MM.1S (cell line): ENCODE results near the gene ANKUB1.

Experiments
- DNase-seq: peaks from one replicate; pipeline ENCODE4 v3.0.0-alpha.2; 2015
- H2AFZ ChIP-seq: fragments of 300-600 bp; sonication (generic); 2 replicates; pipeline ENCODE4 v1.6.0; 2016; ENCODE audit warnings: antibody characterized with exemption, low read length
- H3F3A ChIP-seq: fragments of 300-600 bp; sonication (generic); 2 replicates; pipeline ENCODE4 v1.6.1; 2016; ENCODE audit warnings: mild to moderate bottlenecking, antibody characterized with exemption, low read length, moderate library complexity, mixed read lengths; ENCODE audit not compliant: insufficient read depth
- H3K27ac ChIP-seq: fragments of 300-600 bp; sonication (generic); 2 replicates; pipeline ENCODE4 v1.5.1; 2016; ENCODE audit warnings: mild to moderate bottlenecking, low read length
- H3K27me3 ChIP-seq: fragments of 300-600 bp; sonication (generic); replicated peaks from 2 replicates; pipeline ENCODE4 v1.6.0; 2016; ENCODE audit warnings: low read length; ENCODE audit not compliant: insufficient read depth
- H3K36me3 ChIP-seq: fragments of 300-600 bp; sonication (generic); replicated peaks from 2 replicates; pipeline ENCODE4 v1.6.1; 2016; ENCODE audit warnings: mild to moderate bottlenecking, low read length, mixed read lengths; ENCODE audit not compliant: insufficient read depth
- H3K4me1 ChIP-seq: fragments of 300-600 bp; sonication (generic); 2 replicates; pipeline ENCODE4 v1.6.1; 2016; ENCODE audit warnings: low read length, mixed read lengths
- H3K4me2 ChIP-seq: fragments of 300-600 bp; sonication (generic); 2 replicates; pipeline ENCODE4 v1.6.0; 2016; ENCODE audit warnings: low read depth, low read length
- H3K4me3 ChIP-seq: fragments of 300-600 bp; sonication (generic); 2 replicates; pipeline ENCODE4 v1.5.1; 2016; ENCODE audit warnings: low read length, mixed read lengths
- H3K79me2 ChIP-seq: fragments of 300-600 bp; sonication (generic); 2 replicates; pipeline ENCODE4 v1.6.1; 2016; ENCODE audit warnings: mixed run types, low read length, mixed read lengths
- H3K9ac ChIP-seq: fragments of 300-600 bp; sonication (generic); 2 replicates; pipeline ENCODE4 v1.6.1; 2016; ENCODE audit warnings: low read length, mixed read lengths
- H3K9me2 ChIP-seq: fragments of 300-600 bp; sonication (generic); replicated peaks from 2 replicates; pipeline ENCODE4 v1.6.1; 2016; ENCODE audit warnings: mild to moderate bottlenecking, low read length, mixed read lengths; ENCODE audit not compliant: insufficient read depth
- H3K9me3 ChIP-seq: fragments of 300-600 bp; sonication (generic); replicated peaks from 2 replicates; pipeline ENCODE4 v1.6.1; 2016; ENCODE audit warnings: mild to moderate bottlenecking, low read length, mixed read lengths; ENCODE audit not compliant: insufficient read depth
- H4K20me1 ChIP-seq: fragments of 300-600 bp; sonication (generic); 2 replicates; pipeline ENCODE4 v1.6.1; 2016; ENCODE audit warnings: mild to moderate bottlenecking, low read length, moderate library complexity, mixed read lengths; ENCODE audit not compliant: insufficient read depth
- CTCF ChIP-seq: fragments of 300-600 bp; sonication (generic); IDR thresholded peaks from 2 replicates; pipeline ENCODE4 v1.5.1; 2016; ENCODE audit warnings: antibody characterized with exemption, low read length, mixed read lengths
- EZH2 ChIP-seq: fragments of 300-600 bp; sonication (generic); optimal IDR thresholded peaks from 2 replicates; pipeline ENCODE3; 2017; ENCODE audit warnings: low read depth, mild to moderate bottlenecking, antibody characterized with exemption, low read length, mixed read lengths
- EZH2phosphoT487 ChIP-seq: fragments of 300-600 bp; sonication (generic); IDR thresholded peaks from 2 replicates; pipeline ENCODE4 v1.6.1; 2018; ENCODE audit warnings: antibody characterized with exemption, low read length

Gene ANKUB1

GRCh38 chr3:149784064-149784704 lies 8.2 kb downstream of the ANKUB1 start:
- TF ChIP-seq EZH2 (no peak), EZH2phosphoT487 (no peak), CTCF (no peak)
- Histone ChIP-seq H4K20me1 (no peaks in the 10 kb centered on the region), H3K4me2 (no peak overlapping the region), H3K27ac (no peak overlapping the region), H3K9me3 (no peaks in the 10 kb centered on the region), H3K9ac (no peak overlapping the region), H3K27me3 (no peaks in the 10 kb centered on the region), H3K9me2 (no peaks in the 10 kb centered on the region), H3K79me2 (no peaks in the 10 kb centered on the region), H3K4me3 (no peak overlapping the region), H2AFZ (no peak overlapping the region), H3F3A (peaks cover 11% of the 10 kb centered on the region), H3K36me3 (no peaks in the 10 kb centered on the region), H3K4me1 (peaks cover 8% of the 10 kb centered on the region; the same call in 1 of the 2 replicates)
- DNase-seq, result no peak

- peaks cover 8% of the 10 kb centered on the region; the same call in 1 of the 2 replicates for H3K4me1 ChIP-seq
- H3K36me3 ChIP-seq, result no peaks in the 10 kb centered on the region
- H3K9me3 ChIP-seq, result no peaks in the 10 kb centered on the region
- no peak overlapping the region for H3K27ac ChIP-seq
- H3K4me3 ChIP-seq, result no peak overlapping the region
- H3F3A ChIP-seq, result peaks cover 11% of the 10 kb centered on the region
- no peaks in the 10 kb centered on the region for H3K27me3 ChIP-seq
- no peak overlapping the region for H3K4me2 ChIP-seq
- H4K20me1 ChIP-seq, result no peaks in the 10 kb centered on the region
- TF ChIP-seq EZH2phosphoT487, result no peak
- TF ChIP-seq CTCF, result no peak
- TF ChIP-seq EZH2, result no peak
- no peak for DNase-seq
- H3K9ac ChIP-seq, result no peak overlapping the region
- no peaks in the 10 kb centered on the region for H3K79me2 ChIP-seq
- no peak overlapping the region for H2AFZ ChIP-seq
- no peaks in the 10 kb centered on the region for H3K9me2 ChIP-seq
These were observed 8.8 kb downstream of the ANKUB1 start for GRCh38 chr3:149783576-149783975.

- DNase-seq, result peak; percentile 31
- Histone ChIP-seq H3K36me3 (no peaks in the 10 kb centered on the region), H3K27ac (peak overlapping the region; percentile 19; the same call in 1 of the 2 replicates), H2AFZ (peak overlapping the region; percentile 31; the same call in 1 of the 2 replicates), H3K9me3 (no peaks in the 10 kb centered on the region), H3K27me3 (no peaks in the 10 kb centered on the region), H3K4me2 (peak overlapping the region; percentile 56), H3K9ac (no peak overlapping the region), H4K20me1 (no peaks in the 10 kb centered on the region), H3F3A (peaks cover 11% of the 10 kb centered on the region), H3K79me2 (no peaks in the 10 kb centered on the region), H3K9me2 (no peaks in the 10 kb centered on the region), H3K4me3 (peak overlapping the region; percentile 23), H3K4me1 (peaks cover 8% of the 10 kb centered on the region; the same call in 1 of the 2 replicates)
- TF ChIP-seq EZH2phosphoT487, result no peak
- TF ChIP-seq EZH2, result no peak
These were observed 10.6 kb downstream of the ANKUB1 start for GRCh38 chr3:149781741-149782140.

- H3F3A ChIP-seq, result peaks cover 11% of the 10 kb centered on the region
- H3K27ac ChIP-seq, result peak overlapping the region; percentile 19; the same call in 1 of the 2 replicates
- H3K4me2 ChIP-seq, result peak overlapping the region; percentile 56
- no peaks in the 10 kb centered on the region for H3K9me2 ChIP-seq
- H2AFZ ChIP-seq, result peak overlapping the region; percentile 31
- DNase-seq, result peak; percentile 32
- H3K27me3 ChIP-seq, result no peaks in the 10 kb centered on the region
- no peak for TF ChIP-seq CTCF
- TF ChIP-seq EZH2, result no peak
- TF ChIP-seq EZH2phosphoT487, result no peak
- H3K36me3 ChIP-seq, result no peaks in the 10 kb centered on the region
- H3K4me3 ChIP-seq, result peak overlapping the region; percentile 23
- no peaks in the 10 kb centered on the region for H4K20me1 ChIP-seq
- no peak overlapping the region; the same call in 1 of the 2 replicates for H3K9ac ChIP-seq
- no peaks in the 10 kb centered on the region for H3K9me3 ChIP-seq
- no peaks in the 10 kb centered on the region for H3K79me2 ChIP-seq
- H3K4me1 ChIP-seq, result peaks cover 8% of the 10 kb centered on the region; the same call in 1 of the 2 replicates
These were observed 11.1 kb downstream of the ANKUB1 start for GRCh38 chr3:149781211-149781610.
